AG09309 (cell line): ENCODE data around the gene PRKCQ.

ENCODE experiments used
- DNase-seq: peaks from one replicate; pipeline ENCODE4 v3.0.0-alpha.2; 2010; ENCODE audit warnings: low read depth
- H3K4me3 ChIP-seq: 2 replicates; pipeline ENCODE4 v1.5.1; 2011; ENCODE audit warnings: mild to moderate bottlenecking, low read depth, low read length, moderate library complexity; ENCODE audit not compliant: control insufficient read depth
- TF ChIP-seq, protein P1 (sequence below): IDR thresholded peaks from 2 replicates; pipeline ENCODE4 v1.5.1; 2011; ENCODE audit warnings: mild to moderate bottlenecking, low read depth, low read length, inconsistent platforms; ENCODE audit not compliant: insufficient read depth, control insufficient read depth; ENCODE audit errors: missing control alignments

PRKCQ gene

DNA sequence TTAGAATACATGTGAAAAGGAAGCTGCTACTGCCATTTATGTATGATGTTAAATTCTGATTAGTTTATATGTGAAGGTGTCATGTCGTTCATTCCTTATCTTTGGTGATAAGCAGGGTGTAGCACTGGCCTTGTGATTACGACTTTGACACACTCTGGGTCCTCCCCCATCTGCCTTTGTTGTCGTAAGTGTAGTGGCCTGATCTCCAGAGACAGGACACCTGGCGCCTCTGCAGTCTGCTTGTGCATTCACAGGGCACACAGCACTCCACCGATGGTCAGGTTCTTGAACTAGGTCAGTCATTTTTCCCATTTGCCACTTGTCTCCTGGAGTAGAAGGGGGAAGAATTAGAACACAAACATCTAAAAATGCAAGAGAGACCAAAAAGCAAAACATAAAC is 186.0 kb downstream of the PRKCQ start:
- H3K4me3 ChIP-seq = no peak overlapping the region
- TF ChIP-seq, protein P1, sequence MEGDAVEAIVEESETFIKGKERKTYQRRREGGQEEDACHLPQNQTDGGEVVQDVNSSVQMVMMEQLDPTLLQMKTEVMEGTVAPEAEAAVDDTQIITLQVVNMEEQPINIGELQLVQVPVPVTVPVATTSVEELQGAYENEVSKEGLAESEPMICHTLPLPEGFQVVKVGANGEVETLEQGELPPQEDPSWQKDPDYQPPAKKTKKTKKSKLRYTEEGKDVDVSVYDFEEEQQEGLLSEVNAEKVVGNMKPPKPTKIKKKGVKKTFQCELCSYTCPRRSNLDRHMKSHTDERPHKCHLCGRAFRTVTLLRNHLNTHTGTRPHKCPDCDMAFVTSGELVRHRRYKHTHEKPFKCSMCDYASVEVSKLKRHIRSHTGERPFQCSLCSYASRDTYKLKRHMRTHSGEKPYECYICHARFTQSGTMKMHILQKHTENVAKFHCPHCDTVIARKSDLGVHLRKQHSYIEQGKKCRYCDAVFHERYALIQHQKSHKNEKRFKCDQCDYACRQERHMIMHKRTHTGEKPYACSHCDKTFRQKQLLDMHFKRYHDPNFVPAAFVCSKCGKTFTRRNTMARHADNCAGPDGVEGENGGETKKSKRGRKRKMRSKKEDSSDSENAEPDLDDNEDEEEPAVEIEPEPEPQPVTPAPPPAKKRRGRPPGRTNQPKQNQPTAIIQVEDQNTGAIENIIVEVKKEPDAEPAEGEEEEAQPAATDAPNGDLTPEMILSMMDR = no peak
- DNase-seq = no peak

DNA sequence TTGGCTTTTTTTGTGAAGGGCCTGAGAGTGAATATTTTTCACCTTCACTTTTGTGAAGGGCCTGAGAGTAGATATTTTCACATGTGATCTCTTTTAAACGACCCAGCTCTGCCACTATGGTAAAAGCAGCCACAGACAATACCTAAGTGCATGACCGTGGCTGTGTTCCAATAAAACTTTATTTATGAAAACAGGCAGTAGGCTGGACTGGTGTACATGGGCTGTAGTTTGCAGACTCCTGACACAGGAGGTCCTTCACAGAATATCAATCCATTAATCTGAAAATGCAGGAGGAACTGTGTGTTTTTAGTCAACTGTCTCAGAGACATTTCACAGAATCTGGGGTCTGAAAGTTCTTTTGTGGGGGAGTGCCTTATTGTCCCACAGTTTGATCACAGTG is 186.9 kb downstream of the PRKCQ start:
- TF ChIP-seq, protein P1 = no peak
- no peak overlapping the region for H3K4me3 ChIP-seq
- DNase-seq = no peak

DNA sequence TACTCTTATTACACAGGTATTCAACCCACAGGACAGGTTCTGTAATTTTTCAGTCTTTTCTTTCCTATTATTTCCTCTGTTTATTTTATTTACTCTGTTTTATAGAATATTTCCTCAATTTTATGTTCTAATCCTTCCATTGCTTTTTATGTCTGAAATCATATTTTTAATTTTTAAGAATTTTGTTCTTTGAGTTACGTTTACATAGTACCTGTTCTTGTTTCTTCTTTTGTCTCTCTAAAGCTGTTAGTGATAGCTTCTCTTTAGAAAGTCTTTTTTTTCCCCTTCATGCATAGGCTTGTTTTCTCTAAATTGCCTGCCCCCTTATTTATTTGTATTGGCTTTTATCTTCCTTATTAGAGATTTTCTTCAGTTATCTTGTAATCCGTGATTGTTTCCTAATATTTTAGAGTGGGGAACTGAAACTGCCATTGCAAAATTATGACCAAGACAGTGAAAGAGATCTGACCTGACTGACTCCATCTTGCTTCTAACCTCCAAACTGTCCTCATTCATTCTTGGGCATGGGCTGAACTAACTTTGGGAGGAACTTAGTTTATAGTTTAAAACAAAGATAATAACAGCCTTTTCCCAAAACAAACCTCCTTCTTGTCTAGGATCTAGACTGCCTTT is 189.7 kb downstream of the PRKCQ start:
- DNase-seq = no peak
- no peak overlapping the region for H3K4me3 ChIP-seq
- TF ChIP-seq, protein P1 = no peak

DNA sequence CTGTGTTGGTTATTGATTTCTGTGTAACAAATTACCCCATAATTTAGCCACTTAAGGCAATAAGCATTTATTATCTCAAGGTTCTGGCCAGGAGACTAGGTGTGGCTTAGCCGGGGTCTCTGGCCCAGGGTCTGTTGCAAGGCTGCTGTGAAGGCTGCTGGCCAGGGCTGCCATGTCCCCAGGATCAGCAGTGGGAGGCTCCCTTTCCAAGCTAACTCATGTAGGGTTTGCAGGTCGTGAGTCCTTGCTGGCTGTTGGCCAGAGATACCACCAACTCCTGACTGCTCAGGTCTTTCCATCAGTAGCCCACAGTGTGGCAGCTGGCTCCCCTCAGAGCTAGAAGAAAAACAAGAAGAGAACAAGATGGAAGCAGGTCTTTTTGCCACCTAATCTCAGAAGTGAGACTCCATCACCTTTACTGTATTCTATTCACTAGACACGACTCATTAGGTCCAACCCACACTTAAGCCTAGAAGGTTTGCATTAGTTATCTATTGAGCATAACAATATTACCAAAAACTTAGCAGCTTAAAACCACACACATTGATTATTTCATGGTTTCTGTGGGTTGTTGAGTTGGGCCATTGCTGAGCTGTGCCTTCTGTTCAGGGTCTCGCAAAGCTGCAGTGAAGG is 191.7 kb downstream of the PRKCQ start:
- TF ChIP-seq, protein P1 = no peak
- DNase-seq = no peak
- H3K4me3 ChIP-seq = no peak overlapping the region

DNA sequence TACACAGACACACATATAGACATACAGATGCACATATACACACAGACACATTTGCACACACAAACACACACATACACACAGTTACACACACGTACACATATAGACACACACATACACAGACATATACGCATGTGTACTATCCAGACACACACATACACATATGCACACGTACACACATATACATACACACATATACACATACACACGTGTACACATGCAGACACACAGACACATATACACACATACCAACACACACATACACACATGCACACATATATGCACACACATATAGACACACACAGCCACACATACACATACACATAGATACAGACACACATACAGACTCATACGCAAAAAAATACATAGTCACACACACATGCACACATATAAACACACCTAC is 193.1 kb downstream of the PRKCQ start:
- no peak for DNase-seq
- H3K4me3 ChIP-seq = no peak overlapping the region
- TF ChIP-seq, protein P1 = no peak

DNA sequence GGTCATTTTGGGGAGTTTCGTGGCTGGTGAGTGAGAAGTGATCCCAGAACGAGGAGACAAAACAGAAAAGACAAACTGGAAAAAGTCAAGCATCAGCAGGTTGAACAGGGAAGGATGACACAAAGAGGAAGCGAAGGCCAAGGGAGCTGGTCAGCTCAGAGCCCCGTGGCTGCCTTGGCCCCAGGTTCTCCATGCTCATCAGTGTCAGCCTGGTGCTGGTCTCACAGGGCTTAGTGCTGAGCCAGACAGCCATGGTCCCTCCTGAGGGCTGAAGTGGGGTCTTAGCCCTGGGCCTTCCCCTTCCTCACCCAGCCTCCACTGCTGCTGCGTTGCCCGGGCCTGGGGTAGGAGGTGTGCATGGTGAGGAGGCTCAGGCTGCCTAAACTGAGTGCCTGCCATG is 193.7 kb downstream of the PRKCQ start:
- no peak overlapping the region for H3K4me3 ChIP-seq
- DNase-seq = no peak
- TF ChIP-seq, protein P1 = no peak
